H1 (cell line): Measurements from ENCODE around the gene SLC25A42. TPM values are rescaled to one million over a fixed set of nuclear protein-coding genes. Genes with fewer than 3 reads are reported as not detected.

Experiments
- CTCF ChIA-PET: fragments of 300-600 bp; sonication (Branson Sonifier 250); formaldehyde crosslinking; loops from one replicate; lab custom pipeline; 2021; ENCODE audit not compliant: partially characterized antibody; lab: Charles Lee
- POLR2A ChIA-PET: fragments of 300-600 bp; sonication (Branson Sonifier 250); formaldehyde crosslinking; loops from one replicate; lab custom pipeline; 2021; ENCODE audit warnings: inconsistent platforms; ENCODE audit not compliant: partially characterized antibody; lab: Charles Lee
- DNase-seq, 2 experiments: peaks; one replicate each; pipeline versions ENCODE4 v3.0.0 to v3.0.0-alpha.2; 2010 to 2022; ENCODE audit warnings: low spot score in 2 of 2, low read depth in 1 of 2, mixed read lengths in 1 of 2
- FAIRE-seq: peaks from 2 replicates; lab custom pipeline; 2011; peaks lifted over from hg19 to GRCh38; lab: Jason Lieb, UNC
- H2AFZ ChIP-seq: 2 replicates; pipeline ENCODE4 v1.8.1; 2012; ENCODE audit warnings: low read length, inconsistent platforms
- H2AK5ac ChIP-seq: 2 replicates; pipeline ENCODE4 v1.6.1; 2013; ENCODE audit warnings: low read depth, low read length
- H2BK120ac ChIP-seq: replicated peaks from 2 replicates; pipeline ENCODE3; 2013; ENCODE audit warnings: low read depth, low read length, inconsistent platforms
- H2BK12ac ChIP-seq: 2 replicates; pipeline ENCODE4 v1.6.1; 2013; ENCODE audit warnings: low read depth, low read length
- H2BK15ac ChIP-seq: 2 replicates; pipeline ENCODE4 v1.6.1; 2013; ENCODE audit warnings: low read length
- H2BK20ac ChIP-seq: 2 replicates; pipeline ENCODE4 v1.6.1; 2013; ENCODE audit warnings: low read length
- H2BK5ac ChIP-seq: 2 replicates; pipeline ENCODE4 v1.6.1; 2013; ENCODE audit warnings: low read depth, low read length
- H3K14ac ChIP-seq: 2 replicates; pipeline ENCODE4 v1.6.1; 2013; ENCODE audit warnings: inconsistent platforms; ENCODE audit not compliant: insufficient read length
- H3K18ac ChIP-seq: 2 replicates; pipeline ENCODE4 v1.6.1; 2013; ENCODE audit warnings: low read length; ENCODE audit errors: extremely low read depth
- H3K23ac ChIP-seq: 2 replicates; pipeline ENCODE4 v1.6.1; 2013; ENCODE audit warnings: inconsistent platforms; ENCODE audit not compliant: insufficient read length
- H3K23me2 ChIP-seq: 2 replicates; pipeline ENCODE4 v1.6.1; 2013; ENCODE audit warnings: low read depth, low read length
- H3K27ac ChIP-seq: 2 replicates; pipeline ENCODE4 v1.6.1; 2011; ENCODE audit warnings: low read depth, low read length, inconsistent platforms
- H3K27me3 ChIP-seq, 4 experiments: replicated peaks in 1 of 4; 1 replicate in 1 of 4; 2 replicates in 3 of 4; pipeline versions ENCODE4 v1.6.1 to v1.8.1; 2011 to 2013; ENCODE audit warnings: low read length in 3 of 4, mild to moderate bottlenecking in 3 of 4, inconsistent platforms in 2 of 4, mixed read lengths in 2 of 4, moderate library complexity in 1 of 4; ENCODE audit not compliant: control insufficient read depth in 3 of 4, insufficient read depth in 3 of 4; ENCODE audit errors: extremely low read depth in 1 of 4
- H3K36me3 ChIP-seq, 4 experiments: 2 replicates each; pipeline versions ENCODE4 v1.6.1 to v1.8.1; 2011 to 2013; ENCODE audit warnings: mild to moderate bottlenecking in 4 of 4, low read length in 3 of 4, moderate library complexity in 2 of 4, control low read depth in 1 of 4, inconsistent platforms in 1 of 4; ENCODE audit not compliant: insufficient read depth in 4 of 4, control insufficient read depth in 2 of 4
- H3K4ac ChIP-seq: replicated peaks from 2 replicates; pipeline ENCODE3; 2013; ENCODE audit warnings: low read length, low read depth, mixed read lengths, inconsistent platforms; ENCODE audit not compliant: insufficient read length
- H3K4me1 ChIP-seq, 4 experiments: replicated peaks in 1 of 4; 1 replicate in 1 of 4; 2 replicates in 3 of 4; pipeline versions ENCODE4 v1.6.1 to v1.8.1; 2011 to 2013; ENCODE audit warnings: low read length in 3 of 4, inconsistent platforms in 2 of 4, mixed read lengths in 1 of 4; ENCODE audit not compliant: insufficient read depth in 4 of 4, control insufficient read depth in 3 of 4
- H3K4me2 ChIP-seq, 2 experiments: 2 replicates each; pipeline versions ENCODE4 v1.6.1 to v1.8.1; 2011 to 2013; ENCODE audit warnings: low read depth in 2 of 2, low read length in 2 of 2, control low read depth in 1 of 2, inconsistent platforms in 1 of 2, mild to moderate bottlenecking in 1 of 2; ENCODE audit not compliant: insufficient read depth in 1 of 2
- H3K4me3 ChIP-seq, 4 experiments: fragments of 200-600, 300-600 bp in 1 of 4; sonication (generic), shearing (Covaris generic), sonication (Bioruptor Twin) in 1 of 4; 2 replicates each; pipeline versions ENCODE4 v1.5.1 to v1.8.1; 2011 to 2016; ENCODE audit warnings: low read length in 4 of 4, low read depth in 3 of 4, control low read depth in 2 of 4, inconsistent platforms in 2 of 4, mild to moderate bottlenecking in 2 of 4, mixed read lengths in 1 of 4, moderate library complexity in 1 of 4; ENCODE audit not compliant: insufficient read depth in 2 of 4; ENCODE audit errors: extremely low read depth in 1 of 4
- H3K56ac ChIP-seq: replicated peaks from 2 replicates; pipeline ENCODE3; 2013; ENCODE audit warnings: low read depth, mild to moderate bottlenecking, mixed read lengths, low read length, inconsistent platforms; ENCODE audit not compliant: insufficient read length
- H3K79me1 ChIP-seq: 2 replicates; pipeline ENCODE4 v1.6.1; 2013; ENCODE audit warnings: low read depth, low read length, control low read depth
- H3K79me2 ChIP-seq, 2 experiments: 2 replicates each; pipeline versions ENCODE4 v1.6.1 to v1.8.1; 2012 to 2013; ENCODE audit warnings: low read length in 2 of 2, mild to moderate bottlenecking in 2 of 2, inconsistent platforms in 1 of 2; ENCODE audit not compliant: insufficient read depth in 2 of 2, control insufficient read depth in 1 of 2
- H3K9ac ChIP-seq, 4 experiments: replicated peaks in 1 of 4; 1 replicate in 1 of 4; 2 replicates in 3 of 4; pipeline versions ENCODE4 v1.6.1 to v1.8.1; 2011 to 2013; ENCODE audit warnings: low read depth in 3 of 4, low read length in 3 of 4, control low read depth in 2 of 4, mild to moderate bottlenecking in 2 of 4, moderate library complexity in 2 of 4, inconsistent platforms in 1 of 4; ENCODE audit errors: extremely low read depth in 1 of 4
- H3K9me3 ChIP-seq, 2 experiments: 2 replicates each; pipeline versions ENCODE4 v1.6.1 to v1.8.1; 2012 to 2013; ENCODE audit warnings: mild to moderate bottlenecking in 2 of 2, moderate library complexity in 2 of 2, control low read depth in 1 of 2, inconsistent platforms in 1 of 2, low read depth in 1 of 2, low read length in 1 of 2, mixed read lengths in 1 of 2; ENCODE audit not compliant: insufficient read depth in 2 of 2
- H4K20me1 ChIP-seq, 2 experiments: replicated peaks in 1 of 2; 2 replicates each; pipeline versions ENCODE3 to v1.8.1; 2011 to 2013; ENCODE audit warnings: inconsistent platforms in 2 of 2, low read length in 2 of 2, mild to moderate bottlenecking in 1 of 2; ENCODE audit not compliant: insufficient read depth in 2 of 2, control insufficient read depth in 1 of 2
- H4K5ac ChIP-seq: 2 replicates; pipeline ENCODE4 v1.6.1; 2013; ENCODE audit warnings: low read length, low read depth, mixed read lengths, inconsistent platforms; ENCODE audit not compliant: insufficient read length
- H4K8ac ChIP-seq: 2 replicates; pipeline ENCODE4 v1.8.0; 2013; ENCODE audit warnings: mild to moderate bottlenecking, moderate library complexity, low read length, inconsistent platforms; ENCODE audit not compliant: insufficient read depth; ENCODE audit errors: extremely low read depth
- H4K91ac ChIP-seq: replicated peaks from 2 replicates; pipeline ENCODE3; 2013; ENCODE audit warnings: low read length, mixed read lengths, inconsistent platforms; ENCODE audit not compliant: insufficient read length
- ASH2L ChIP-seq: fragments of 200-600, 300-600 bp; sonication (generic); IDR thresholded peaks from one replicate; pipeline ENCODE4 v1.7.1; 2017; ENCODE audit warnings: low read length
- CBX8 ChIP-seq: fragments of 300-800, 300-1000 bp; sonication (generic); IDR thresholded peaks from 2 replicates; pipeline ENCODE4 v1.7.1; 2016; ENCODE audit warnings: low read depth, low read length, borderline replicate concordance
- FOSL1 ChIP-seq: IDR thresholded peaks from 2 replicates; pipeline ENCODE4 v1.6.1; 2011; ENCODE audit warnings: mild to moderate bottlenecking, low read depth, low read length, moderate library complexity; ENCODE audit not compliant: insufficient read depth
- GTF2F1 ChIP-seq: IDR thresholded peaks from 2 replicates; pipeline ENCODE4 v1.6.1; 2012; ENCODE audit warnings: low read depth, low read length, improper control_type of control experiment, borderline replicate concordance
- NRF1 ChIP-seq: IDR thresholded peaks from 2 replicates; pipeline ENCODE4 v1.6.1; 2011; ENCODE audit warnings: mild to moderate bottlenecking, low read depth, low read length, improper control_type of control experiment
- POLR2A ChIP-seq, 2 experiments: IDR thresholded peaks; 1 replicate in 1 of 2; 2 replicates in 1 of 2; pipeline ENCODE4 v1.6.1; 2011; ENCODE audit warnings: low read depth in 2 of 2, low read length in 2 of 2, mild to moderate bottlenecking in 2 of 2; ENCODE audit errors: control extremely low read depth in 1 of 2
- RXRA ChIP-seq: IDR thresholded peaks from 2 replicates; pipeline ENCODE4 v1.6.1; 2011; ENCODE audit warnings: low read depth, mild to moderate bottlenecking, low read length, moderate library complexity; ENCODE audit not compliant: insufficient read depth
- TAF7 ChIP-seq: optimal IDR thresholded peaks from 2 replicates; pipeline ENCODE3; 2011; ENCODE audit warnings: low read depth, mild to moderate bottlenecking, inconsistent platforms, low read length, moderate library complexity, borderline replicate concordance
- TCF12 ChIP-seq: IDR thresholded peaks from 2 replicates; pipeline ENCODE4 v1.6.1; 2011; ENCODE audit warnings: low read depth, mild to moderate bottlenecking, low read length
- WGBS, 2 experiments: shearing (Covaris generic) in 1 of 2; methylation state at CpG; one replicate each; pipeline versions ENCODE4 v1.1.6 to v1.1.7; 2013 to 2015; ENCODE audit warnings: low lambda C conversion rate in 2 of 2, mixed read lengths in 2 of 2, inconsistent platforms in 1 of 2, low coverage in 1 of 2, missing lambda C conversion rate in 1 of 2; ENCODE audit not compliant: insufficient replicate concordance in 2 of 2, insufficient coverage in 1 of 2, insufficient read length in 1 of 2; ENCODE audit errors: extremely low coverage in 1 of 2, missing lambda C conversion rate in 1 of 2; 5-methylcytosine and 5-hydroxymethylcytosine counted together
- polyA plus RNA-seq, 7 experiments: library from polyadenylated mRNA; depleted of rRNA in 3 of 7; stranded (reverse) in 5 of 7; unstranded in 2 of 7; fragments of >200 nt in 5 of 7; fragments of 200-250 nt in 2 of 7; gene quantifications; 1 replicate in 5 of 7; 2 replicates in 1 of 7; 4 replicates in 1 of 7; pipeline versions ENCODE4 v1.2.1 to v1.2.3, GENCODE V29; 2011 to 2013; ENCODE audit warnings: missing spikeins in 2 of 7, mixed read lengths in 2 of 7
- total RNA-seq: library from RNA; stranded (reverse); fragmentation: NEBNext Ultra II Directional; extraction: Animal tissue kit (Norgen Biotek cat#: 25700); gene quantifications from 2 replicates; pipeline ENCODE4 v1.2.1, GENCODE V29; 2021
- TF ChIP-seq, protein P1 (sequence below): IDR thresholded peaks from 2 replicates; pipeline ENCODE4 v1.6.1; 2012; ENCODE audit warnings: low read length, inconsistent platforms

Gene SLC25A42
- total and polyA plus RNA-seq, 2 of the 8 experiments (the other 6 are each of a cell fraction or from before 2014, with no cell fraction given): 5.9 to 6.2 TPM

DNA sequence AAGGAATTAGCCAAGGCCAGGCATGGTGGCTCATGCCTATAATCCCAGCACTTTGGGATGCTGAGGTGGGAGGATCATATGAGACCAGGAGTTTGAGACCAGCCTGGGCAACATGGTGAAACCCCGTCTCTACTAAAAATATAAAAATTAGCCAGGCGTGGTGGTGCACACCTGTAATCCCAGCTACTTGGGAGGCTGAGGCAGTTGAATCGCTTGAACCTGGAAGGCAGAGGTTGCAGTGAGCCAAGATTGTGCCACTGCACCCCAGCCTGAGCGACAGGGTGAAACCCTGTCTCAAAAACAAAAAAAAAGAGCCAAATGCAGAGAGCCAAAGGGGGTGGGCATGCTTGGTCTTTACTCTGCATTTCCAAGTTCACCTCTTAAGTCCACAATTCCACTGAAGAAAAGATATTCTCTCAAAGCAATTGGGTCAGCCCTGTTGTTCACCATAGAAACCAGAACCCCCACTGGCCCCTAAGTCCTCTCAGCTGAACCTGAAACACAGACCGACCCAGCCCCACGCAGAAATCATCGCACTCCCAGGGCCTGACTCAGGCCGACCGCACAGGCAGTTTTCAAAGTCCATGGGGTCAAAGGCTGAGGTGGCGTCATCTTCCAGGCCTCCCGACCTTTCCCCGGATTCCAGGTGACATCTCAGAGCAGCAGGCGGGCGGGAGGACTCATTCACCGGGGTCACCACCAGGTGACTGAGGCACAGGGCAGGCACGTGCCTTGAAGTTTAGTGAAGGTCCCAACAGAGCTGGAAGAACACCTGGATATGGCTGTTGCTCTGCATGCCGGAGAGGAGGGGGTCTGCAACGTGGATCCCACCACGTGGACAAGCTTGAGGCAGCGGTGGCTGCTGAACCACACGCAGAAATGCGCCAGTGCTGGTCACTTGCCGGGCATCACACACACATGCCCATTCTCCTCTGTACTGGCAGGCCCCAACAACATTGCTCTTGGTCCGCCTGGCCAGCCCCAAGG lies 33.1 kb downstream of the SLC25A42 start:
- Histone ChIP-seq H2BK5ac (no peak overlapping the region), H3K56ac (no peak overlapping the region), H3K23me2 (no peaks in the 10 kb centered on the region), H3K27me3 (peaks cover 0 to 2% (median 0%) of the 10 kb centered on the region in 4 experiments; a peak in 2 of 7 replicates), H3K9ac (no peak overlapping the region), H3K4me2 (no peak overlapping the region), H3K79me1 (no peaks in the 10 kb centered on the region; the same call in 1 of the 2 replicates), H4K8ac (no peak overlapping the region; the same call in 1 of the 2 replicates), H2AFZ (no peak overlapping the region), H2BK15ac (no peak overlapping the region), H3K14ac (no peak overlapping the region), H2BK120ac (no peak overlapping the region), H3K36me3 (no peaks in the 10 kb centered on the region), H3K18ac (no peak overlapping the region; the same call in 1 of the 2 replicates), H2AK5ac (no peak overlapping the region), H2BK20ac (no peak overlapping the region), H4K20me1 (no peaks in the 10 kb centered on the region), H3K23ac (no peak overlapping the region), H3K4ac (no peak overlapping the region), H2BK12ac (no peak overlapping the region), H3K4me1 (peaks cover 0 to 2% (median 0%) of the 10 kb centered on the region in 4 experiments; a peak in 4 of 7 replicates), H4K5ac (no peak overlapping the region), H3K4me3 (no peak overlapping the region), H4K91ac (no peak overlapping the region), H3K27ac (no peak overlapping the region), H3K79me2 (no peaks in the 10 kb centered on the region), H3K9me3 (no peaks in the 10 kb centered on the region)
- WGBS, 2 experiments: 87% methylated on average over 22 of the region's 24 CpGs; no CpG with 5 or more reads in 1 of the 2 experiments
- DNase-seq: no peak
- CTCF ChIA-PET: interaction anchor here (1.2 to 2.8 kb wide), 10 partner anchors 11 to 59 kb away, joined by 3 to 7 read pairs (median 4); no protein-coding TSS in a partner anchor
- FAIRE-seq: no peak
- POLR2A ChIA-PET: interaction anchor here (1.0 to 1.3 kb wide), 2 partner anchors 8 to 19 kb away, joined by 3 read pairs; no protein-coding TSS in a partner anchor
- TF ChIP-seq POLR2A (IDR thresholded peaks at IDR 0.05; ENCODE audit: control extremely low read depth in 1 of 2, low read depth in 2 of 2, low read length in 2 of 2) (no peak), RXRA (no peak), FOSL1 (no peak), TCF12 (no peak), NRF1 (no peak), ASH2L (no peak), CBX8 (no peak), GTF2F1 (no peak), TAF7 (no peak)
- TF ChIP-seq, protein P1, sequence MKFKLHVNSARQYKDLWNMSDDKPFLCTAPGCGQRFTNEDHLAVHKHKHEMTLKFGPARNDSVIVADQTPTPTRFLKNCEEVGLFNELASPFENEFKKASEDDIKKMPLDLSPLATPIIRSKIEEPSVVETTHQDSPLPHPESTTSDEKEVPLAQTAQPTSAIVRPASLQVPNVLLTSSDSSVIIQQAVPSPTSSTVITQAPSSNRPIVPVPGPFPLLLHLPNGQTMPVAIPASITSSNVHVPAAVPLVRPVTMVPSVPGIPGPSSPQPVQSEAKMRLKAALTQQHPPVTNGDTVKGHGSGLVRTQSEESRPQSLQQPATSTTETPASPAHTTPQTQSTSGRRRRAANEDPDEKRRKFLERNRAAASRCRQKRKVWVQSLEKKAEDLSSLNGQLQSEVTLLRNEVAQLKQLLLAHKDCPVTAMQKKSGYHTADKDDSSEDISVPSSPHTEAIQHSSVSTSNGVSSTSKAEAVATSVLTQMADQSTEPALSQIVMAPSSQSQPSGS: no peak
